NCI-H748 (cell line): ENCODE results near the gene TPRG1L.

Experiments
- DNase-seq: peaks from one replicate; lab custom pipeline; 2025; ENCODE audit not compliant: unreplicated experiment; lab: John Stamatoyannopoulos, UW

The TPRG1L gene

DNA sequence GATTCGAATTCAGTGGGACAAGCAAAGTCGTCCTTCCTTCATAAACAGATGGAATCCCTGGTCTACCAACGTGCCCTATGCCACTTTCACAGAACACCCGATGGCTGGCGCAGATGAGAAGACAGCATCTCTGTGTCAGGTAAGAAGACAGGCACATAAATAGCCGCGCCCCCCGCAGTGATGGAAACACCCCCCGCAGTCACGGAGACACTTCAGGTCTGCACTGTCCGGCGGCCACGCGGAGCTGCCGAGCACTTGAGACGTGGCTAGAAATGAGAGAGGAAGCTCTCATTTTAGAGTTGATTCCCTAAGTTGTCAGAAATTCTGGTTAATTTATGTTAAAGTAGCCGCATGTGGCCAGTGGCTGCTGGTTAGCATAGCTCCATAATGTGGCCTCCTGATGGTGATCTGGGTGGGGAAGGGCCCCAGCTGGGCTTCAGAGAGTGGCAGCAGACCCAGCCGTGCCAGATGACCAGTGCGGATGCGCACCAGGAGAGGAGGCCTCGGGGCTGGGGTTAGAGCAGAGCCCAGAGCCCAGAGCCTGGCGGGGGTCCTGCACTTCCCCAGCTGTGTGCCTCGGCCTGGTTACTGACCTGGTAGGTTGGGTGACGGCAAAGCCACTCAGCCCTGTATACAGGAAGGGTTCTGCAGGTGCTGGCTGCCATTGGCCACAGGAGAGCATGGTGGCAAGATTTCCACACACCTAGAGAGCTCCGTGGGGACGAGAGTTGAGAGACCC lies 2.9 kb downstream of the TPRG1L start:
- no peak for DNase-seq

DNA sequence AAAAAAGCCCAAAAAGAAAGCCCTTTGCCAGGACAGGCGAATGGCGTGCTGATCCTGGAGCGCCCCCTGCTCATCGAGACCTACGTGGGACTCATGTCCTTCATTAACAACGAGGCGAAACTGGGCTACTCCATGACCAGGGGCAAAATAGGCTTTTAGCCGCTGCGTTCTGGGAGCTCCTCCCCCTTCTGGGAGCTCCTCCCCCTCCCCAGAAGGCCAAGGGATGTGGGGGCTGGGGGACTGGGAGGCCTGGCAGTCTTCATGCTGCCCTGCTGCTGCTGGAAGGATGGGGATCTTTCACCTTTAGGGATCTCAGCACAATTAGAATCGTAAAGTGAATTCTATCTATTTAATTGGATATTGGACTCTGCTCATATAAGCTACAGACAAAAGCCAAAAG lies 3.6 kb downstream of the TPRG1L start:
- no peak for DNase-seq

DNA sequence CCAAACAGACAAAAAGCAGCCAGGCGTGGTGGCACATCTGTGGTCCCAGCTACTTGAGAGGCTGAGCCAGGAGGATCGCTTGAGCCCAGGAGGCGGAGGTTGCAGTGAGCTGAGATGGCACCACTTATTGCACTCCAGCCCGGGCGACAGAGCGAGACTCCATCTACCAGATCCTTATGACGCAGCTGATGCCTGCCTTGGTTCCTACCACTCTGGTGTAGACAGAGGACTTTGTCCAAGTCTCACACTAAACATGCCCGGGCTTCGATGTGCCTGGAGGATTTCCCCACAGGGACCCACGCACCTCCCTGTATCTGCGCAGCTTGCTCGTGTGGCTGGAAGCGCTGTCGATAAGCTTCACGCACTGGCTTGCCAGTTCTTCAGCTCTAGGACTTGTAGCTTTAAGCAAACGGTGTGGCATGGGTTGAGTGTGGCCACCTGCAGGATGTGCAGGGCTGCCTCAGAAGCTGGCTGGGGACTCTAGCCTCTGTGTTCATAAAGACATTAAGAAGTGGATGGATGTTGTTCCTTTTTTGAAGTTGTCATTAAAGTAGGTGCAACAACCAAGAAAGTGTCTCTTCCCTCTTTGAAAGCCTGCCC lies 4.8 kb downstream of the TPRG1L start:
- no peak for DNase-seq

- DNase-seq, result no peak
Measured at GRCh38 chr1:3630161-3630611, 5.4 kb downstream of the TPRG1L start.

DNA sequence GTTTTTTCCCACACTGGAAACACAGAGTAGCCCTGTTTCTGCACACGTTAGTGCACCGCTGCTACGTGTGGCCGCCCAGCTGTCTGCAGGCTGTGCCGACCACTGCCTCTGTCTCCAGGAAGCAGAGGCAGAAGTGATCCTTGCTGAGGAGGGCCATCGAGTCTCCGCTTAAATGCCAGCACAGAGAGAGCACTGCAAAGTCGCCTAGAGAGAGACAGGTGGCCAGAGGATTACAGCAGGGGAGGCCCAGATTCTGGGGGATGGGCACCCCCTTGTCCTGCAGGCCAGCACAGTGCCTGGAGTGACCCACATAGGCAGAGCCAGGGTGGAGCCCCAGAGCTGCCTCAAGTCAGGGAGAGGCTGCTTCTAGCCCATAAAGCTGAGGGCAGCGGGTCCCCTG lies 6.1 kb downstream of the TPRG1L start:
- DNase-seq, result no peak

- no peak for DNase-seq
Measured at GRCh38 chr1:3631320-3632260, 6.8 kb downstream of the TPRG1L start.

DNA sequence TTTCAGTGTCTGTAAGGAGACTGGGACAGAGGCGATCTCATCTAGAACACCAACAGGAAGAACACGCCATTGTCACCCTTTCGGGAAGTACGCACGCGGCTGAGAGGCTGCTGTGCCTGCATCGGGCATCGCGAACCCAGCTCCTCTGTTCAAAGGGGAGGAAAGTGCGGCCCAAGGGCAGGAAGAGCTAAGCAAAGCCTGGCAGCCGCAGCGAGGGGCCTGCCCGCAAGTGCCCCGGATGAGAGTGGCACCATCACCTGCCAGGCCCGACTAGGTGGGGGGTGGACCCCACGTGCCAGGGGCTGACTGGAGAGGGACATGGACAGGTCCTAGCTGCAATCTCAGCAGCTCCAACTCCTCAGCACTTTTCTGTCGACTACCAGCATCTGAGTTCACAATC lies 7.5 kb downstream of the TPRG1L start:
- no peak for DNase-seq

DNA sequence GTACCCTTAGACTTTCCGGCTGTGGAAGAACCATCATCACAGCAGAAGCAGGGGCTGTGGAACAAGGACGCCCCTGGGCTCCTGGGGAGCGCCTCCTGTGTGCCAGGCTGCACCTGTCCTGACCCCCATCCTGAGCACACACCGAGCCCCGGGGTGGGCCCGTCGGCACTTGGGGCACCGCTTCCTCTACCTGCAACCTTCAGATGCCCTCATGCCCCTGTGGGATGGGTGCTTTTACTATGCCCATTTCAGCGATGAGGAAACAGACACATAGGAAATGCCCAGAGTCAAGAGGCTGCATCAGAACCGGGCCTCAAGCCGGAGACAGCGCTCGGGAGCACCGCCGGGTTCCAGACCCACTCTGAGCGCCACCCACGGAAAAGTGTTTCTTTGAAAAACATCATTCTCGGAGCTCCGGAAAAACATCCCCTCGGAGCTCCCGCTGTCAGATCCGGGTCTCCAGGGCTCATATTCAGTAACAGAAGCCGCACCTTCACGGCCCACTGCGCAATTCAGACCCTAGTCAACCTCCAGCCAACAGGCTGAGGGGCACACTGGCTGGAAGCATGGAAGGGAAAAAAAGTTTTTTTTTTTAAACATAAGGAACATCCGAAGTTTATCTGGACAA lies 8.0 kb downstream of the TPRG1L start:
- DNase-seq, result no peak

DNA sequence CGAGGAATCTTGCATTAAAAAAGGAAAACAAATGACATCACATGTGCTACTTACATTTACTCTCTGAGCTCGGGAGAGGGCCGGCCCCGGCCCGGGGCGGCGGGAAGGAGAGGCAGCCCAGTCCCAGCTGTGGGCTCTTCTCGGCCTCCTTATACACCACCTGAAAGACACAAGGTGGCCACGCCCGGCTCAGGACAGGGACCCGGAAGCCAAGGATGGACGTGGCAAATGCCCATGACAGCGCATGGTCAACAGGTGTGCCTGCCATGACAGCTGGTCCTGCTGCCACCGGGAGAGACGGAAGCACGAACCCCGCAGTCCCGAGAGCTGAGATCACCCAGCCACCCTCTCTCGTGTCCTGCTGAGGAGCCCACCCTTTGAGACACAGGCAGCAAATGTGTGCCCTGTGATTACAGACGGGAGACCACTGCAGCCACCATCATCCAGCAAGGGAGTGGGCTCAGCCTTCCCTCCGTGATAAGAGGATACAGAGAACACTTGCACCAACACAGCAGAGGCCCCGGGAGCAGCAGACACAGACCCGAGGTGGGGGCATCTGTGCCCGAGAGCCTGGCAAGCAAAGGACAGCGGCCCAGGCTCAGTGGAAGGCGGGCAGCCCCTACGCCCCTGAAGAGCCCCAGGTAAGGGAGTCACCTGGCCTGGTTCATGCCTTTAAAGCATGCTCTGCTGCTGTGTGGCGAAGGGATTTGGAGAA lies 8.7 kb downstream of the TPRG1L start:
- DNase-seq, result no peak

DNA sequence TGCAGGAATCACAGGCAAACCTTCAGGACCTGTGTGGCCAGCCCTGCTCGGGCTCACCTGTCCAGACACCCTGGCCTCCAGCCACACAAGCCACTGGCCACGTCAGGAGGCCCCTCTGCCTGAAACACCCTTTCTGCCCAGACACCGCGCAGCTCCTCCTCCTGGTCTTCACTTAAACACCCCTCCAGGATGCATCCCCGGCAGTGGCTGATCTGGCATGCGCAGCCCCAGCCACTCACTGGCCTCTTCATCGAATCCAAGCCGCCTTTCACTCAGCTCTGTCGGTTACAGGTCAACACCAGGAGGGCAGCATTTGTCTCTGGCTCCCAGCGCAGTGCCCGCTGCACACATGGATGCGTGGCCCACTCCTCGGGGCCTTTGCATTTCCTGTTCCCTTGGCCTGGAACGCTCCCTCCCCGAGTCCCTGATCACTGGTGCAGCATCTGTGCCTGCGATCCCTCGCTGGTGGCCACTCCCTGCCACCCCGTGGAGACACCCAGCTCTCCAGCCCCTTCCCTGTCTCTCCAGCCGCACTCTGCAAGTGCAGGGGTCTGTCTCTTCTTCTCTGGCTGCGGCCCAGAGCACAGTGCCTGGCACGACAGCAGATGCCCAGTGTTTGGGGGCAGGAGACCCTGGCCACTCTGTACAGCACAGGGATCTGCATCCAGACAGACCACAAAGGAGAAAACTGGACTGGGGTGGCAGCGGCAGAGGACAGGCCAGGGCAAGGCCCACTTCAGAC lies 9.4 kb downstream of the TPRG1L start:
- DNase-seq, result no peak

DNA sequence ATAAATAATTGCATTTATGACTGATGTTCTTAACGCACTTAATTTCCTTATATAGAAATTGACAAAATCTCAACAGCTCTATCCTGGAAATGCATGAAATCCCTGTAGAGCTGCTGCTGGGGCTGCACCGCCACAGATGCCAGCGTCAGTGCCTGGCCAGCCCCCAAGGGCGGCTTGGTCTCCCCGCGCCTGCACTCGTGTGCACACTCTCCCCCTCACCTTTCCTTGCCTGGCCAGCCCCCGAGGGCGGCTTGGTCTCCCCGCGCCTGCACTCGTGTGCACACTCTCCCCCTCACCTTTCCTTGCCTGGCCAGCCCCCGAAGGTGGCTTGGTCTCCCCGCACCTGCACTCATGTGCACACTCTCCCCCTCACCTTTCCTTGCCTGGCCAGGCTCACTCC lies 11.3 kb downstream of the TPRG1L start:
- no peak for DNase-seq

DNA sequence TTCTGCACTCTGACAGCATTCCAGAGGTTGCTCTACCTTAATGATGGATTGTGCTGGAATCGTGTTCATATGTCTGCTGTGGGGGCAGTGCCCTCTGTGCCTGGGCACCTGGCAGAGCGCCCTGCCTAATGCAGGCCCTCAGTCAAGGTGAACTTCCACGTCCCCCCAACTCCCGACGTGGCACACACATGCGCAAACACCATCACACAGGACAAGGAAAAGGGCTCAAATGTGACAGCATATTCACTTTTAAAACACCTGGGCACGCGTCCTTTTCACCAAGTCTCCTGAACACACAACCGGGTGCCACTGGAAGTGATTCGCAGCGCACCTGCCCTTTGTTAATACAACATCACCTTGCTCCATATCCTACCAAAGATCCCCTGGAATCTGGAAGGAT lies 11.7 kb downstream of the TPRG1L start:
- DNase-seq, result no peak

DNA sequence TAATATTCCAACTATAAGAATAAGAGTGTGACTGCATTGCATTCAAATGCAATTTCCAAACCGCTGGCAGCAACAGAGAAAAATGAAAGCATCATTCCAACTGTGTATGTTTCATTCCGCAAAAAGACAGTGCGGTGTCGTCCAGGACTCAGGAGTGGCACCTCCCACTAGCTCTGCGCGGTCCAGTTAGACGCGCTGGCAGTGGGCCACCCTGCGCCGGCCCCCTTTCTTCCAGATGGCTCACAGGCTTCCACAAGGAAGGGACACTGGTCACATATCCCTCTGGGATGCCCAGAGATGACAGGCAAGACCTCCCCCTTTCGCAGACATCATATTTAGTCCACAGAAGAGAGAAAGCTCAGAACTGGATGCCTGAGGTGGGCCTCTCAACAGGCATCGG lies 13.2 kb downstream of the TPRG1L start:
- no peak for DNase-seq

DNA sequence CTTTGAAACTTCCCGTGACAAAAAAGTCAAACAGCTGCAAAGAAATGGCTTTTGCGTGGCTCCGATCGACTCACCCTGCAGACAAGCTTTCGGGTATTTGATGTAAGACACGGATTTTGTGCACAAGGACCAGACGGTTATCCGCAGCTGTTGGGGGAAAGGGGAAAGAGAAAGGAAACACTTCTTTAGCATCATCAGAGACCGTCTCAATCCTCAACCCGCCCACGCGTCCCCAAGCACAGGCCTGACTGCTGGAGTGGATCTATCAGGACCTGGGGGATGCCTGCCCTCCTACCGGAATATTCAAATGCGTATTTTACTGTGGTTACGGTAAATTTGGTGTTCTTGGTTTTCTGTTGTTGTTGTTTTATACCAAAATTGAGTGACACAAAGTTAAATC lies 13.9 kb downstream of the TPRG1L start:
- DNase-seq, result no peak

DNA sequence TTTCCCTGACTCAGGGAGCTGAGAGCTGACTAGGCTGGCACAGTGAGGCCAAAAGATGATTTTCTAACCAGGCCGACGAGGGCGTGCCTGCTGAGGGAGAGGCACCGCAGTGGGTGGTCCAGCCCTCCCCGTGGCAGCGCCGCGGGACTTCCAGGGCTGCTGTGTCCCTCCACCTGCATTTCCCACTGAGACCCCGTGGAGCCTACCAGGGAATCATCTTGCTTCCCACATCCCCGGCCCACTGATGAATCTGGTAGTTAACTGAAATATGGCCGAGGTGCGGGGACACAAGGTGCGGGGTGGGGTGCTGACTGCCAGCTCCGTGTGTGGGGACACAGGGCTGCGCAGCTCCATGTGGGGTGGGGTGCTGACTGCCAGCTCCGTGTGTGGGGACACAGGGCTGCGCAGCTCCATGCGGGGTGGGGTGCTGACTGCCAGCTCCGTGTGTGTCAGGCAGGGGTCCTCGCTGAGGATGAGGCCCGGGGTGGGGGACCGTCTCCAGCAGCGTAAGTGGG lies 14.6 kb downstream of the TPRG1L start:
- no peak for DNase-seq

- no peak for DNase-seq
Measured at GRCh38 chr1:3640121-3640837, 15.5 kb downstream of the TPRG1L start.

- no peak for DNase-seq
Measured at GRCh38 chr1:3641046-3641760, 16.4 kb downstream of the TPRG1L start.

DNA sequence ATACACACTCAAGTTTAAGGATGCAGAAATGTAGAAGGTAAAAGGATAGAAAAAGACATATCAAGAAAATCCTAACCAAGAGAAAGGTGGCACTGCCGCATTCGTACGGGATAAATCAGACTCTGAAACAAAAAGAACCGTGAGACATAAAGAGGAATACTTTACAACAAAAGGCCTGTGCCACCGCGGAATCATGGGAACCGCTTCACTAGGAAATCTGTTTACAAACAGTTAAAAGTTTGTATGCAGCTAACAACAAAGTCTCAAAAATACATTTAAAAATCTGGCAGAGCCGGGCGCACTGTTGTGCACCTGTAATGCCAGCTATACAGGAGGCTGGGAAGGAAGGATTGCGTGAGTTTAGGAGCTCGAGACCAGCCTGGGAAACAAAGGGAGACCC lies 17.0 kb downstream of the TPRG1L start:
- no peak for DNase-seq
